T-helper 1 cell treated with Interleukin-12 subunit alpha and Interleukin-12 subunit beta and Interleukin-4 antibody, amounts not matched to agents 30 μg/mL and 1 μg/mL, for 36 hours (primary cell): ENCODE results near the gene GNA14.

Experiments
- H3K27ac Mint-ChIP-seq: one replicate; pipeline ENCODE4 v1.8.0; 2021; ENCODE audit warnings: mild to moderate bottlenecking, mixed read lengths
- H3K27me3 Mint-ChIP-seq: one replicate; pipeline ENCODE4 v1.8.0; 2021; ENCODE audit warnings: low read depth, mixed read lengths
- H3K36me3 Mint-ChIP-seq: one replicate; pipeline ENCODE4 v1.8.0; 2021; ENCODE audit warnings: low read depth, mixed read lengths
- H3K4me1 Mint-ChIP-seq: one replicate; pipeline ENCODE4 v1.8.0; 2021; ENCODE audit warnings: low read depth, mixed read lengths
- H3K4me3 Mint-ChIP-seq: one replicate; pipeline ENCODE4 v1.8.0; 2021; ENCODE audit warnings: mild to moderate bottlenecking, moderate library complexity, mixed read lengths
- H3K9me3 Mint-ChIP-seq: one replicate; pipeline ENCODE4 v1.8.0; 2021; ENCODE audit warnings: mixed read lengths

GNA14 gene

DNA sequence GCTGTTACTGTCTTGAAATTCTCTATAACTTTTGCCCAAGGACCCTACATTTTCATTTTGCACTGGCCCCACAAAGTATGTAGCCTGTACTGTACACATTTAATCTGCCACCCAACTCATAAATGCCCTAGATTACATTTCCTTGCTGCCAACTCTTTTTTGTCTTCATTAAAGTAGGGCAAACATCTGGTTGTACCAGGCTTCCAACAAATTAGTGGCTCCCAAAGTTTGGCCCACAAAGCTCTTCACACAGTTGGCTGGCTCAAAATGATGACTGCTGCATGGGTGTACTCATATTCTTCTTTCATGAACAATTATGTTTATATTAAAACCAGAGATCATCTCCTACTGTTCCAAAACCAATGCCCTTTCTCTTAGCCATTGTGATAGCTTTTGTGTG lies 45.3 kb downstream of the GNA14 start:
- Mint-ChIP-seq H3K9me3 (no peaks in the 10 kb centered on the region), H3K36me3 (no peaks in the 10 kb centered on the region), H3K27ac (no peak overlapping the region), H3K4me1 (no peaks in the 10 kb centered on the region), H3K4me3 (no peak overlapping the region), H3K27me3 (peaks cover 11% of the 10 kb centered on the region)

DNA sequence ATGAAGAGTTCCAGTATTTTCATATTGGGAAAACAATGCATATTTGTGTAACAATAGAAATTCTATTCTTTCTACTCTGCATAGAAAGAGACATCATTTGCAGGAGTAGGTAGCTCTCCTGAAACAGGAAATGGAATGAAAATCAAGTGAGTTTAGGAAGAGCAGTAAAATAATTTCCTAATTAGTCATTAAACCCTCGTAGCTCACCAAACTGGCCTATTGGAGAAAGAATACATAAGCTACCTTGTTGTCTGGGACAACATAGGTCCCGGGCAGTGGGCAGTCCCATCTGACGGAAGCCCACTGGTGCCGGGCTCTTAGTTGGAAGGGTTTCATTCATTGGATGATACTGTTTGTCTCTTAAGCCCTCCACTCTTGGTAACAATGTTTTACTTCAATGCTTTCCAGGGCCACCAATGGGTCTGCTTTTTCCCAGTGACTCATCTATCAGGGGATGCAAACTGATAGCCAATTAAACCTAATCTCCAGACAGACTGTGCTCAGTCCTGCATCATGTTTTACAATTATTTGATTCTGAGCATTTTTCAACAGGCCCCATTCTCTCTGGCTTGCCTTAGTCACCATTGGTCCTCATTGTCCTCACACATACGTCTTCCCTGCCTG lies 46.5 kb downstream of the GNA14 start:
- Mint-ChIP-seq H3K4me3 (no peak overlapping the region), H3K36me3 (no peaks in the 10 kb centered on the region), H3K27me3 (peaks cover 11% of the 10 kb centered on the region), H3K4me1 (no peaks in the 10 kb centered on the region), H3K27ac (no peak overlapping the region), H3K9me3 (no peaks in the 10 kb centered on the region)

DNA sequence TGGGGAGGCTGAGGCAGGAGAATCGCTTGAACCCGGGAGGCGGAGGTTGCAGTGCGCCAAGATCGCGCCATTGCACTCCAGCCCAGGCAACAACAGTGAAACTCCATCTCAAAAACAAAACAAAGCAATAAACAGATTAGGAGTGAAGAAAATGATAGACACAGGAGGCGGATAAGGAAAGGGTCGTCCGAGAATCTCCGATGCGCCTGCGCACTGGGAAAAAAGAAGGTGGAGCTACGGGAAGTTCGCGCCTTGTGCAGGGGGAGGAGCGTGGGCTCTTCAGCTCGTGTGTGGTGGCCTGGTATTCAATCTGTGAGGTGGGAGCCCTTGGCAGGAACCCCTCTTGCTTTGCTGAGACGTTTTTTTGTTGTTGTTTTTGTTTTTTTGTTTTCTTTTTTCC lies 47.3 kb downstream of the GNA14 start:
- Mint-ChIP-seq H3K9me3 (no peaks in the 10 kb centered on the region), H3K4me3 (no peak overlapping the region), H3K4me1 (no peaks in the 10 kb centered on the region), H3K27ac (no peak overlapping the region), H3K36me3 (no peaks in the 10 kb centered on the region), H3K27me3 (peaks cover 11% of the 10 kb centered on the region)

- H3K4me1 Mint-ChIP-seq = no peaks in the 10 kb centered on the region
- no peak overlapping the region for H3K4me3 Mint-ChIP-seq
- no peaks in the 10 kb centered on the region for H3K36me3 Mint-ChIP-seq
- no peaks in the 10 kb centered on the region for H3K9me3 Mint-ChIP-seq
- no peak overlapping the region for H3K27ac Mint-ChIP-seq
- peaks cover 11% of the 10 kb centered on the region for H3K27me3 Mint-ChIP-seq
Observed at GRCh38 chr9:77599492-77599891, 48.6 kb downstream of the GNA14 start.

GRCh38 chr9:77598991-77599390 lies 49.1 kb downstream of the GNA14 start:
- Mint-ChIP-seq H3K9me3 (no peaks in the 10 kb centered on the region), H3K4me3 (no peak overlapping the region), H3K27me3 (peaks cover 11% of the 10 kb centered on the region), H3K4me1 (no peaks in the 10 kb centered on the region), H3K36me3 (no peaks in the 10 kb centered on the region), H3K27ac (no peak overlapping the region)

DNA sequence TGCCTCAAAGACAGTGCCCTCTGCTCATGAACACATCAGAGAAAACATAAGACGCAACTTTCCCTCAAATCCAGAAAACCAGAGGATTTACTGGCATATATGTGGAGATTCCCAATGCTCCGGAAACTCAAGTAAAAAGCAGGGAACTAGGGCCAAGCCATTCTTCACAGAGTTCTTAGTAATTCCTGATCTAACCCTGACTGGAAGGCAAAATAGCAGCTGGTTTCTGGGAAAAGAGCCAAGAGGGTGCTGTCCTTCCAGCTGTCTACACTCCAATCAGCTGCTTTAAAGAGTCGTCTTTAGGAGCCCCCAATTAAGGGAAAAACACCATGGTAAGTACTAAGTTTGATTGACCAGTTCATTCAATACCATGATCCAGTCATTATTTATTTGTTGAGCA lies 49.6 kb downstream of the GNA14 start:
- no peak overlapping the region for H3K27ac Mint-ChIP-seq
- no peaks in the 10 kb centered on the region for H3K36me3 Mint-ChIP-seq
- no peak overlapping the region for H3K4me3 Mint-ChIP-seq
- no peaks in the 10 kb centered on the region for H3K9me3 Mint-ChIP-seq
- H3K4me1 Mint-ChIP-seq = no peaks in the 10 kb centered on the region
- peaks cover 10% of the 10 kb centered on the region for H3K27me3 Mint-ChIP-seq

DNA sequence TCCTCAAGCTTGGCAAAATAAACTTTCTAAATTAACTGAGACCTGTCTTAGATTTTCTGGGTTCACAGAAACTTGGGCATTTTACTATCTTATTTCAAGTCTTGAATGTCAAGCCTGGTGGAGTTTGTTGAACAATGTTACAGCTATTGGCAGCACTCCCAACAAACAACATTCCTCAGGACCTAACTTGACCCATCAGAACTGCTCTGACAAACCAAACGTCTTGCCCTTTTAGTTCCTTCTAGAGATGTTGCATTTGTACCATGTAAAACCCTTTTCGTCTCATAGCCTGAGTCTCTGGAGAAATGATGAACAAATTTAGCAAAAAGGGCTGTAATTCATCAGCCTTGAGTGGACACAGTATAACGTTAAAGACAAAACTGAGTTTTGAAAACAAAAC lies 51.1 kb downstream of the GNA14 start:
- Mint-ChIP-seq H3K36me3 (no peaks in the 10 kb centered on the region), H3K27me3 (peaks cover 6% of the 10 kb centered on the region), H3K9me3 (no peaks in the 10 kb centered on the region), H3K27ac (no peak overlapping the region), H3K4me1 (no peaks in the 10 kb centered on the region), H3K4me3 (no peak overlapping the region)

DNA sequence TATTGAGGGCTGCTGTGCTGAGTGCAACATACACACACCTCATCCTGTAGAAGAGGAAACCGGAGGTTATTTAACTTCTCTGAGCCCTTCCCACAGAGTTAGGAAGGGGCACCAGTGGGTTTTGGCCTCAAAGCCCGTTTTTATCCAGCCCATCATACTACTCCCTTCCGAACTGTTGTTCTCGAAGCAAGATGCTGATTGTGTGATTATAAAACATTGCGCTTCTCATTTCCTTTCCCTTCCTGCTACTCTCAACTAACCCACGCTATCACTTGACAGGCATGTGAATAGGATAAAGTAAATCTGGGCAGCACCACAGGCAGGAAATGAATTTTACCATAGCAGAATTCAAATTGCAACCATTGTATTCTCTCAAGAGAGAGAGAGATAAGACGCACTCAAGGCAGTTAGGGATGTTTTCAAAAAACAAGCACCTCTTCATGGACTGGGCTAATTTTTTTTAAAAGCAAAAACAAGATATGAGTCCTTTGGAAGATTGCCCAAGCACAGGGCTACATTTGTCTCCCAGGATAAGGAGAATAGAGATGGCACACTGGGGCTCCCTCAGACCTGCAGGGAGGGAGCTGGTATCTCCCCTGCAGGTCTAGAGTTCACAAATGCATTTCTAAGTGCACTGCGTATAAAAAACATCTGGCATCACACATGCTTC lies 52.6 kb downstream of the GNA14 start:
- Mint-ChIP-seq H3K4me3 (no peak overlapping the region), H3K4me1 (no peaks in the 10 kb centered on the region), H3K9me3 (no peaks in the 10 kb centered on the region), H3K36me3 (no peaks in the 10 kb centered on the region), H3K27me3 (peaks cover 6% of the 10 kb centered on the region), H3K27ac (no peak overlapping the region)

GRCh38 chr9:77594963-77595362 lies 53.2 kb downstream of the GNA14 start:
- no peak overlapping the region for H3K27ac Mint-ChIP-seq
- H3K4me3 Mint-ChIP-seq = no peak overlapping the region
- H3K4me1 Mint-ChIP-seq = no peaks in the 10 kb centered on the region
- H3K27me3 Mint-ChIP-seq = peaks cover 6% of the 10 kb centered on the region
- no peaks in the 10 kb centered on the region for H3K9me3 Mint-ChIP-seq
- H3K36me3 Mint-ChIP-seq = no peaks in the 10 kb centered on the region

DNA sequence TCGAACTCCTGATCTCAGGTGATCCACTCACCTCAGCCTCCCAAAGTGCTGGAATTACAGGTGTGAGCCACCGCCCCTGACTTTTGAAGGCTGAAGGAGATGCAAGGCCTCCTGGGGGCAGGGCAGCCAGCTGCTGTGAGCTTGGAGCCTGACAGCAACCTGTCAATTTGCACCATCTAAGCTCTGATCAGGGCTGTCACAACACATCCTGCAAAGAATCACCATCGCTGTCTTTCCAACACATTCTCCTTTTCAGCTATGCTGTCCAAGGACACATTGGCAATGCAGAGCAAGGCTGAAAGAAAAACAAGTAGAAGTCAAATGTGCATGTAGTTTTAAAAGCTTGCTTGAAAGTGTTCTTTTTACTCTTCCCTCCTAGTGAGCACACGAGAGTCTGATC lies 54.6 kb downstream of the GNA14 start:
- H3K27ac Mint-ChIP-seq = no peak overlapping the region
- no peaks in the 10 kb centered on the region for H3K9me3 Mint-ChIP-seq
- peaks cover 6% of the 10 kb centered on the region for H3K27me3 Mint-ChIP-seq
- H3K4me3 Mint-ChIP-seq = no peak overlapping the region
- no peaks in the 10 kb centered on the region for H3K4me1 Mint-ChIP-seq
- no peaks in the 10 kb centered on the region for H3K36me3 Mint-ChIP-seq

- no peaks in the 10 kb centered on the region for H3K27me3 Mint-ChIP-seq
- H3K36me3 Mint-ChIP-seq = no peaks in the 10 kb centered on the region
- H3K4me1 Mint-ChIP-seq = peaks cover 2% of the 10 kb centered on the region
- H3K9me3 Mint-ChIP-seq = no peaks in the 10 kb centered on the region
- H3K4me3 Mint-ChIP-seq = no peak overlapping the region
- no peak overlapping the region for H3K27ac Mint-ChIP-seq
Observed at GRCh38 chr9:77592476-77592875, 55.6 kb downstream of the GNA14 start.

DNA sequence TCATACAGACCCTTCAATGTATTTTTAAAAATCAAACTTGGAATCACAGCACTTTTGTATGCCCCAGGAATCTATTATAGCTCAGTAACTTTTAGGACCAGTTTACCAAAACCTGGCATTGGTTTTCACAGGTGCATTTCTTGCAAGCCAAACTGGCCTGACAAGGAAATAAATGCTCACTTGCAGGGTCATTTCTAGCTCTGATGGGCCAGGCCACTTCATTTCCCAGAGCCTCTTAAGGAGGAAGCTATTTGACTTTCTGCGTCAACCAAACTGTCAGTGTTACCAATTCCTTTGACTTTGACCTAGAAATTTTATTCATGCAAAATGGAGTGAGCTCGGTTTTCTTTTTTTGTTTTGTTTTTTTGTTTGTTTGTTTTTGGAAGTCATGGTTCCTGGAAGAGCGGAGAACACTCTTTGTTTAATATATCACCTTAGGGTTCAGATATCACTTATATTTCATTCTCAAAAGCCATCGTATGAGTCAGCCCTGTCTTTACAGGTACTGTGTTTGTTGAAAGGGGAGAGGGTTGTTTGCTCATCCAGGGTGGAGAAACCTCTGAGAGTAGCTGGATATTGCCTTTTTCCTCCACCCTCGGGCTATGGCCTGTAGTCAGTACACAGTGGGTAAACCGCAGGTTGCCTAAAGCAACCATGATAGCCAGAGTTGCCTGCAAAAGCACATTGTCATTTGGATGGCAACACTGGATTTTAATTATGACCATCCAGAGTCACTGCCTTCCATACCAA lies 58.9 kb downstream of the GNA14 start:
- peaks cover 2% of the 10 kb centered on the region for H3K4me1 Mint-ChIP-seq
- no peak overlapping the region for H3K27ac Mint-ChIP-seq
- H3K4me3 Mint-ChIP-seq = no peak overlapping the region
- no peaks in the 10 kb centered on the region for H3K9me3 Mint-ChIP-seq
- no peaks in the 10 kb centered on the region for H3K36me3 Mint-ChIP-seq
- H3K27me3 Mint-ChIP-seq = no peaks in the 10 kb centered on the region

GRCh38 chr9:77588271-77588937 lies 59.7 kb downstream of the GNA14 start:
- Mint-ChIP-seq H3K4me1 (peaks cover 2% of the 10 kb centered on the region), H3K36me3 (no peaks in the 10 kb centered on the region), H3K4me3 (no peak overlapping the region), H3K27ac (no peak overlapping the region), H3K27me3 (no peaks in the 10 kb centered on the region), H3K9me3 (no peaks in the 10 kb centered on the region)

GRCh38 chr9:77587851-77588250 lies 60.3 kb downstream of the GNA14 start:
- H3K4me3 Mint-ChIP-seq = no peak overlapping the region
- H3K27me3 Mint-ChIP-seq = no peaks in the 10 kb centered on the region
- H3K36me3 Mint-ChIP-seq = no peaks in the 10 kb centered on the region
- no peaks in the 10 kb centered on the region for H3K9me3 Mint-ChIP-seq
- no peak overlapping the region for H3K27ac Mint-ChIP-seq
- peaks cover 2% of the 10 kb centered on the region for H3K4me1 Mint-ChIP-seq

- Mint-ChIP-seq H3K36me3 (no peaks in the 10 kb centered on the region), H3K27ac (no peak overlapping the region), H3K9me3 (no peaks in the 10 kb centered on the region), H3K27me3 (no peaks in the 10 kb centered on the region), H3K4me1 (peaks cover 2% of the 10 kb centered on the region), H3K4me3 (no peak overlapping the region)
Observed at GRCh38 chr9:77587042-77587441, 61.1 kb downstream of the GNA14 start.
